ENCODE measurements around the gene CPLANE2.

GRCh38 chr1:16250524-16251251 lies 13.7 kb upstream of the CPLANE2 start:
- no peak for TF ChIP-seq CTCF (conservative IDR thresholded peaks at IDR 0.05; ENCODE audit: low read depth, low read length)
- TF ChIP-seq EZH2 (IDR thresholded peaks at IDR 0.05; ENCODE audit: borderline replicate concordance, low read depth, low read length, poor library complexity, severe bottlenecking): no peak

Measured in A673 (cell line).